GM23338 (cell line): Measurements from ENCODE around the gene CFI. TPM values are rescaled to one million over a fixed set of nuclear protein-coding genes. Genes with fewer than 3 reads are reported as not detected.

ENCODE experiments used
- ATAC-seq: fragments of 200-7000 bp; cut with Tn5 transposase; 3 replicates; pipeline ENCODE4 v1.9.1; 2020
- DNase-seq: peaks from one replicate; pipeline ENCODE4 v3.0.0-alpha.2; 2015; ENCODE audit warnings: low spot score
- H2AFZ ChIP-seq: fragments of 200-600 bp; sonication (generic); 2 replicates; pipeline ENCODE4 v1.8.0; 2016; ENCODE audit warnings: antibody characterized with exemption, mild to moderate bottlenecking, moderate library complexity
- H3F3A ChIP-seq: fragments of 200-600 bp; sonication (generic); replicated peaks from 2 replicates; pipeline ENCODE4 v1.8.0; 2017; ENCODE audit warnings: antibody characterized with exemption, mixed run types, low read depth
- H3K27ac ChIP-seq: fragments of 200-600 bp; sonication (generic); 2 replicates; pipeline ENCODE4 v1.6.1; 2016; ENCODE audit warnings: low read depth
- H3K27me3 ChIP-seq: fragments of 200-600 bp; sonication (generic); 2 replicates; pipeline ENCODE4 v1.8.0; 2016; ENCODE audit warnings: mild to moderate bottlenecking, mixed run types, moderate library complexity; ENCODE audit not compliant: insufficient read depth
- H3K36me3 ChIP-seq: fragments of 200-600 bp; sonication (generic); 2 replicates; pipeline ENCODE4 v1.8.0; 2016; ENCODE audit warnings: mild to moderate bottlenecking; ENCODE audit not compliant: insufficient read depth
- H3K4me1 ChIP-seq: fragments of 200-600 bp; sonication (generic); 2 replicates; pipeline ENCODE4 v1.8.0; 2016; ENCODE audit warnings: mild to moderate bottlenecking, moderate library complexity; ENCODE audit not compliant: insufficient read depth
- H3K4me2 ChIP-seq: fragments of 200-600 bp; sonication (generic); 2 replicates; pipeline ENCODE4 v1.7.1; 2017; ENCODE audit warnings: mixed run types
- H3K4me3 ChIP-seq: fragments of 200-600 bp; sonication (generic); 2 replicates; pipeline ENCODE4 v1.6.1; 2016; ENCODE audit warnings: mixed run types
- H3K79me2 ChIP-seq: fragments of 200-600 bp; sonication (generic); replicated peaks from 2 replicates; pipeline ENCODE4 v1.8.0; 2017; ENCODE audit warnings: mild to moderate bottlenecking; ENCODE audit not compliant: insufficient read depth
- H3K9me2 ChIP-seq: fragments of 200-600 bp; sonication (generic); 2 replicates; pipeline ENCODE4 v1.8.0; 2017; ENCODE audit not compliant: insufficient read depth
- H4K20me1 ChIP-seq: fragments of 200-600 bp; sonication (generic); replicated peaks from 2 replicates; pipeline ENCODE4 v1.8.0; 2017; ENCODE audit warnings: mild to moderate bottlenecking; ENCODE audit not compliant: insufficient read depth
- H3K27ac Mint-ChIP-seq: 2 replicates; pipeline ENCODE4 v1.8.0; 2020; ENCODE audit warnings: inconsistent platforms, mild to moderate bottlenecking, moderate library complexity, mixed read lengths
- H3K27me3 Mint-ChIP-seq: 3 replicates; pipeline ENCODE4 v1.8.0; 2022; ENCODE audit warnings: low read depth, mild to moderate bottlenecking, moderate library complexity, mixed read lengths, inconsistent platforms; ENCODE audit not compliant: insufficient read depth, poor library complexity
- H3K36me3 Mint-ChIP-seq: 3 replicates; pipeline ENCODE4 v1.8.0; 2021; ENCODE audit warnings: low read depth, mild to moderate bottlenecking, inconsistent platforms, moderate library complexity, mixed read lengths
- H3K4me1 Mint-ChIP-seq: 3 replicates; pipeline ENCODE4 v1.8.0; 2020; ENCODE audit warnings: mild to moderate bottlenecking, inconsistent platforms, mixed read lengths
- H3K4me3 Mint-ChIP-seq: 3 replicates; pipeline ENCODE4 v1.8.0; 2021; ENCODE audit warnings: moderate library complexity, mild to moderate bottlenecking, inconsistent platforms, mixed read lengths
- H3K9me3 Mint-ChIP-seq: 3 replicates; pipeline ENCODE4 v1.8.0; 2020; ENCODE audit warnings: moderate library complexity, mild to moderate bottlenecking, inconsistent platforms, mixed read lengths
- EZH2 ChIP-seq: fragments of 200-600 bp; sonication (generic); IDR thresholded peaks from one replicate; pipeline ENCODE4 v1.8.0; 2017; ENCODE audit warnings: antibody characterized with exemption, mild to moderate bottlenecking, low read depth; ENCODE audit not compliant: unreplicated experiment
- EZH2phosphoT487 ChIP-seq: fragments of 200-600 bp; sonication (generic); IDR thresholded peaks from one replicate; pipeline ENCODE4 v1.8.1; 2018; ENCODE audit warnings: antibody characterized with exemption; ENCODE audit not compliant: unreplicated experiment
- NANOG ChIP-seq: IDR thresholded peaks from 2 replicates; pipeline ENCODE4 v1.6.1; 2016; ENCODE audit warnings: antibody characterized with exemption, borderline replicate concordance
- STAT1 ChIP-seq: IDR thresholded peaks from one replicate; pipeline ENCODE4 v1.6.1; 2016; ENCODE audit warnings: antibody characterized with exemption; ENCODE audit not compliant: unreplicated experiment
- ZNF114 ChIP-seq: fragments of 250-450 bp; sonication (Bioruptor Pico); IDR thresholded peaks from 2 replicates; pipeline ENCODE4 v1.5.0; 2020; ENCODE audit warnings: mild to moderate bottlenecking, moderate library complexity
- ZNF462 ChIP-seq: fragments of 250-450 bp; sonication (Bioruptor Pico); IDR thresholded peaks from 2 replicates; pipeline ENCODE4 v1.5.0; 2020; ENCODE audit warnings: mild to moderate bottlenecking, moderate library complexity
- polyA plus RNA-seq: library from polyadenylated mRNA; unstranded; fragments of >200 nt; fragmentation: Nextera tagmentation; extraction: Ambion mirVana; gene quantifications from 2 replicates; pipeline ENCODE4 v1.2.1, GENCODE V29; 2016
- total RNA-seq: library from RNA; depleted of rRNA; stranded (reverse); fragments of >200 nt; shearing (Covaris generic); gene quantifications from 2 replicates; pipeline ENCODE4 v1.2.3, GENCODE V29; 2014

Gene CFI
- total and polyA plus RNA-seq, 2 experiments from 2014 or later, result not detected

- H3K4me3 Mint-ChIP-seq, result no peak overlapping the region
- H3K4me2 ChIP-seq, result no peak overlapping the region
- H3K9me3 Mint-ChIP-seq, result no peaks in the 10 kb centered on the region
- H3K4me3 ChIP-seq, result no peak overlapping the region
- no peaks in the 10 kb centered on the region for H3K27me3 ChIP-seq
- H4K20me1 ChIP-seq, result no peaks in the 10 kb centered on the region
- no peaks in the 10 kb centered on the region for H3F3A ChIP-seq
- no peaks in the 10 kb centered on the region for H3K79me2 ChIP-seq
- peaks cover 5% of the 10 kb centered on the region; the same call in 2 of the 3 replicates for H3K4me1 Mint-ChIP-seq
- no peaks in the 10 kb centered on the region for H3K4me1 ChIP-seq
- H3K27ac ChIP-seq, result no peak overlapping the region
- H2AFZ ChIP-seq, result no peak overlapping the region
- no peak for ATAC-seq
- no peaks in the 10 kb centered on the region for H3K36me3 ChIP-seq
- no peak for TF ChIP-seq STAT1
- no peak for TF ChIP-seq NANOG
- TF ChIP-seq EZH2, result no peak
- no peak for TF ChIP-seq ZNF462
- no peak for TF ChIP-seq EZH2phosphoT487
- no peak for DNase-seq
- H3K27me3 Mint-ChIP-seq, result no peaks in the 10 kb centered on the region
- no peaks in the 10 kb centered on the region for H3K9me2 ChIP-seq
- no peak overlapping the region for H3K27ac Mint-ChIP-seq
- no peaks in the 10 kb centered on the region for H3K36me3 Mint-ChIP-seq
Measured at GRCh38 chr4:109746728-109747127, 55.1 kb downstream of the CFI start.

GRCh38 chr4:109745830-109746229 lies 56.0 kb downstream of the CFI start:
- no peaks in the 10 kb centered on the region for H3K36me3 ChIP-seq
- H3K4me3 ChIP-seq, result no peak overlapping the region
- Mint-ChIP-seq H3K4me1 (peaks cover 5% of the 10 kb centered on the region; the same call in 2 of the 3 replicates), H3K27me3 (no peaks in the 10 kb centered on the region), H3K4me3 (no peak overlapping the region), H3K9me3 (no peaks in the 10 kb centered on the region), H3K36me3 (no peaks in the 10 kb centered on the region), H3K27ac (no peak overlapping the region)
- no peaks in the 10 kb centered on the region for H4K20me1 ChIP-seq
- H3K79me2 ChIP-seq, result no peaks in the 10 kb centered on the region
- no peak overlapping the region for H3K4me2 ChIP-seq
- TF ChIP-seq ZNF114 (CRISPR knock-in tag) (no peak), EZH2phosphoT487 (no peak)
- DNase-seq, result no peak
- ATAC-seq, result no peak
- no peaks in the 10 kb centered on the region for H3F3A ChIP-seq
- no peaks in the 10 kb centered on the region for H3K27me3 ChIP-seq
- no peaks in the 10 kb centered on the region for H3K9me2 ChIP-seq
- no peak overlapping the region for H3K27ac ChIP-seq
- H2AFZ ChIP-seq, result no peak overlapping the region
- H3K4me1 ChIP-seq, result no peaks in the 10 kb centered on the region
